ENCODE measurements around the gene TUBAL3. TPM values are rescaled to one million over a fixed set of nuclear protein-coding genes. Genes with fewer than 3 reads are reported as not detected.
A peak's percentile ranks its signal among the peaks of the same experiment; 100 is the strongest.

The TUBAL3 gene
- polyA plus RNA-seq, 1 donor (not counting 4 experiments of a cell fraction or from before 2014, with no cell fraction given): 2.6 TPM

DNA sequence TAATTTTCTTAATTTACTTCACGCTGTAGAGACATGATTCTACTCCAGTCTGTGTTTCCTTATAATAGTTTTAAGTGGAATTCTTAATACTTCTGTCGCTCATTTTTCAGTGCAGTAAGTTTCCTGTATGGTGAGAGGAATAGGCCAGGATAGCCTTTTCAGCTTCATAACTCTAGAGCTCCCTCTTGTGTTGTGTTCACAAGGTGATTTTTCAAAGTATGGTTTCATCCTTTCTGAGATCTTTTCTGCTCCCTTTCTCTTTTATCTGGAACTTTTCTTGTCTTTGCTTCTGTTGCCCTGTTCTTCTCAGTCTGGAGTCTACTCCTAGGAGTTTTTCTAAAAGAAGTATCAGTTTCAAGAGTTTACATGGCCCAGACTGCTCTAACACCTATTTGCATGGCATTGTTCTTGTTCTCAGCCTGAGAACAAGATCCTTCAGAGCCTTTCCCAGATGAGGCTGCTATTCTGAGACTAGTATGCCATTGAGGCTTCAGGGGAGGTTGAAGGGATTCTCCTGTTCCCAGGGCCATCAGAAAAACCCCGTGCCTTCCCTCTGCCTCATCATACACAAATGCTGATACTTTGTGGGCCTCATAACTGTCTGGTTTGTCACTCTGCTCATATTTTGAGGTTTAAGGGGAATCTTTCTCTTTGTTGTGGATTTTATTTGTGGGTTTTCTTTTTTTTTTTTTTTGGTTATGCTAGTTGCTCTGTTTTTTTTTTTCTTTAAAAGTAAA, 29.6 kb upstream of the TUBAL3 start:
- DNase-seq (ENCODE audit: low read depth, low spot score) (no peak), FAIRE-seq (peak; percentile 43)
- Histone ChIP-seq H3K9ac (ENCODE audit: control insufficient read depth, extremely low read depth, insufficient read depth, low read length) (peak overlapping the region; percentile 29), H3K27me3 (ENCODE audit: control insufficient read depth, extremely low read depth, insufficient read depth, low read length) (no peaks in the 10 kb centered on the region), H2AFZ (ENCODE audit: control insufficient read depth, low read length) (peak overlapping the region; percentile 2), H3K27ac (ENCODE audit: control insufficient read depth, insufficient read depth, low read length) (peak overlapping the region; percentile 45), H3K4me1 (ENCODE audit: control insufficient read depth, extremely low read depth, insufficient read depth, low read length) (peaks cover 5% of the 10 kb centered on the region), H3K9me3 (ENCODE audit: control insufficient read depth, low read depth, low read length) (peaks cover 2% of the 10 kb centered on the region), H3K79me2 (ENCODE audit: control insufficient read depth, insufficient read depth, low read length) (peaks cover 5% of the 10 kb centered on the region), H4K20me1 (ENCODE audit: control insufficient read depth, extremely low read depth, insufficient read depth, low read length) (no peaks in the 10 kb centered on the region), H3K4me2 (ENCODE audit: control insufficient read depth, extremely low read depth, insufficient read depth, low read depth, low read length) (peak overlapping the region; percentile 31), H3K9me1 (ENCODE audit: control insufficient read depth, extremely low read depth, insufficient read depth, low read length) (no peaks in the 10 kb centered on the region), H3K4me3 (ENCODE audit: control insufficient read depth in 2 of 3, extremely low read depth in 1 of 3, insufficient read depth in 2 of 3, low read depth in 1 of 3, low read length in 3 of 3) (no peak overlapping the region), H3K36me3 (ENCODE audit: control insufficient read depth in 2 of 2, extremely low read depth in 1 of 2, insufficient read depth in 2 of 2, low read length in 2 of 2) (no peaks in the 10 kb centered on the region)
- dilution Hi-C loops (cut with MboI; ENCODE audit: extremely low pct_ligation_motif_present, low sequenced_read_pairs): no loop called here
- no peak for TF ChIP-seq EZH2 (IDR thresholded peaks at IDR 0.05; ENCODE audit: low read length)
- TF ChIP-seq, protein P1, sequence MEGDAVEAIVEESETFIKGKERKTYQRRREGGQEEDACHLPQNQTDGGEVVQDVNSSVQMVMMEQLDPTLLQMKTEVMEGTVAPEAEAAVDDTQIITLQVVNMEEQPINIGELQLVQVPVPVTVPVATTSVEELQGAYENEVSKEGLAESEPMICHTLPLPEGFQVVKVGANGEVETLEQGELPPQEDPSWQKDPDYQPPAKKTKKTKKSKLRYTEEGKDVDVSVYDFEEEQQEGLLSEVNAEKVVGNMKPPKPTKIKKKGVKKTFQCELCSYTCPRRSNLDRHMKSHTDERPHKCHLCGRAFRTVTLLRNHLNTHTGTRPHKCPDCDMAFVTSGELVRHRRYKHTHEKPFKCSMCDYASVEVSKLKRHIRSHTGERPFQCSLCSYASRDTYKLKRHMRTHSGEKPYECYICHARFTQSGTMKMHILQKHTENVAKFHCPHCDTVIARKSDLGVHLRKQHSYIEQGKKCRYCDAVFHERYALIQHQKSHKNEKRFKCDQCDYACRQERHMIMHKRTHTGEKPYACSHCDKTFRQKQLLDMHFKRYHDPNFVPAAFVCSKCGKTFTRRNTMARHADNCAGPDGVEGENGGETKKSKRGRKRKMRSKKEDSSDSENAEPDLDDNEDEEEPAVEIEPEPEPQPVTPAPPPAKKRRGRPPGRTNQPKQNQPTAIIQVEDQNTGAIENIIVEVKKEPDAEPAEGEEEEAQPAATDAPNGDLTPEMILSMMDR (optimal IDR thresholded peaks at IDR 0.05 in 1 of 3, IDR thresholded peaks at IDR 0.05 in 1 of 3, conservative IDR thresholded peaks at IDR 0.05 in 1 of 3; ENCODE audit: extremely low read depth in 1 of 3, insufficient read depth in 2 of 3, low read length in 3 of 3): peak in 2 of 3 experiments; percentile 63 to 70

DNA sequence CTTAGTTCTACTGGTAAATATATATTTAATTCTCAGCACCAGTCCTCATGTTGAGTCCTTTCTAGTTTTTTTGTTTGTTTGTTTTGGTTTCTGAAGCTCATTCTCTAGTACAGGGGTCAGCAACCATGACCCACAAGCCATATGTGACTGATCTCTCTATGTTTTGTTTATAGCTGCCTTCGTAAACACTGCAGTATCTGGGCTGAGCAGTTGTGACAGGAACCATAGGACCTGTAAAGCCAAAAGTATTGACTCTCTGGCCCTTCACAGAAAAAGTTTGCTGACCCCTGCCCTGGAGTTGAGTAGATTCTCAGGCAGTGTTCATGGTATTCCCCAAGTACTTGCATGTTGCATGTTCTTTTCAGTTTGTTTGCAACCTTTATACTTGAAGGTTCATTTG, 28.6 kb upstream of the TUBAL3 start:
- Histone ChIP-seq H2AFZ (ENCODE audit: control insufficient read depth, low read length) (no peak overlapping the region), H3K9me3 (ENCODE audit: control insufficient read depth, low read depth, low read length) (peaks cover 2% of the 10 kb centered on the region), H3K79me2 (ENCODE audit: control insufficient read depth, insufficient read depth, low read length) (peaks cover 5% of the 10 kb centered on the region), H3K4me1 (ENCODE audit: control insufficient read depth, extremely low read depth, insufficient read depth, low read length) (peaks cover 5% of the 10 kb centered on the region), H3K4me2 (ENCODE audit: control insufficient read depth, extremely low read depth, insufficient read depth, low read depth, low read length) (no peak overlapping the region), H3K4me3 (ENCODE audit: control insufficient read depth in 2 of 3, extremely low read depth in 1 of 3, insufficient read depth in 2 of 3, low read depth in 1 of 3, low read length in 3 of 3) (no peak overlapping the region), H3K9ac (ENCODE audit: control insufficient read depth, extremely low read depth, insufficient read depth, low read length) (no peak overlapping the region), H3K9me1 (ENCODE audit: control insufficient read depth, extremely low read depth, insufficient read depth, low read length) (no peaks in the 10 kb centered on the region), H3K27me3 (ENCODE audit: control insufficient read depth, extremely low read depth, insufficient read depth, low read length) (no peaks in the 10 kb centered on the region), H3K36me3 (ENCODE audit: control insufficient read depth in 2 of 2, extremely low read depth in 1 of 2, insufficient read depth in 2 of 2, low read length in 2 of 2) (no peaks in the 10 kb centered on the region), H4K20me1 (ENCODE audit: control insufficient read depth, extremely low read depth, insufficient read depth, low read length) (no peaks in the 10 kb centered on the region), H3K27ac (ENCODE audit: control insufficient read depth, insufficient read depth, low read length) (no peak overlapping the region)
- peak; percentile 52 for FAIRE-seq
- TF ChIP-seq, protein P1 (optimal IDR thresholded peaks at IDR 0.05 in 1 of 3, IDR thresholded peaks at IDR 0.05 in 1 of 3, conservative IDR thresholded peaks at IDR 0.05 in 1 of 3; ENCODE audit: extremely low read depth in 1 of 3, insufficient read depth in 2 of 3, low read length in 3 of 3): no peak
- no peak for TF ChIP-seq EZH2 (IDR thresholded peaks at IDR 0.05; ENCODE audit: low read length)
- dilution Hi-C loops (cut with MboI; ENCODE audit: extremely low pct_ligation_motif_present, low sequenced_read_pairs): no loop called here
- DNase-seq (ENCODE audit: low read depth, low spot score): no peak
